ENCODE results near the gene RBM10.
"Not testable (repeated sequence)": the region's sequence is repeated elsewhere in the genome, so short reads cannot be mapped to it uniquely, and the experiment has no call there.

Gene RBM10

DNA sequence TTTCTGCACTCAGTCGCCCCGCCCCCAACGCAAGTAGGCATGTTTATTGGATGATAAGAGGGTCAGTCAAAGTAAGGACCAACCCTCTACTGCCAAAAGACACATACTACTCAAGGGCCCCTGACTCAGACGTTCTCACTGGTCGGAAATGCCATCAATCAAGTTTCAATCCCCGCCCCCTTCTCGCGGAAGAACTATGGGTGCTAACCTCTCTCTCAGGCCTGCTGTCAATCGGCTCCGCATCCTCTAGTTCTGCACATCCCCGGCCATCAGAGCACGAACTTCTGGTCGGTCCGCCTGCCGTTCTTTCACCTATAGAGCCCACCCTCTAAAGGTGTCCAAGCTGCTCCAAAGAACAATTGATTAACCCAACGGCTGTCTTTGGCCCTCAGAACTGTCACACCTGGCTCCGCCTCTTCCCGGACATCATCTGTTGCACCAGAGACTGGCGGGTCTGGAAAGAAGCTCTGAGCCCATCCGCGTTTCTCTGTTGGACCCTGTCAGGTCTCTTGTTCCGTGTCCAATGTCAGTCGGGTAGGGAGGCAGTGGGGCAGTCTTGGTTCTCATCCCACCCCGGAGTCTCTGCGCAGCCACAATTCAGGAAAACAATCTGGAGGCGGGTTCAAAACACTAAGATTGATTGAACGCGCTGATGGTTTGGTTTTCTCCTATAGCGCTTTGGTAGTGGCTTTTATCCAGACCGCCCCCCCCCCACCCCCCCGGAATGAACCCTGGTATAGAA is 15.7 kb upstream of the RBM10 start:
- Histone ChIP-seq H3K9me2 (replicated peaks; ENCODE audit: insufficient read depth, low read length) (no peaks in the 10 kb centered on the region), H3K9ac (ENCODE audit: low read length) (peak overlapping the region; percentile 66; the same call in 1 of the 2 replicates), H3K4me2 (ENCODE audit: low read depth, low read length) (peak overlapping the region; percentile 16; the same call in 1 of the 2 replicates), H4K20me1 (ENCODE audit: insufficient read depth, low read length) (no peaks in the 10 kb centered on the region), H2AFZ (ENCODE audit: low read length) (peak overlapping the region; percentile 90), H3K4me1 (ENCODE audit: low read length) (no peaks in the 10 kb centered on the region), H3K36me3 (replicated peaks; ENCODE audit: insufficient read depth, low read length) (no peaks in the 10 kb centered on the region), H3K27ac (ENCODE audit: low read length) (peak overlapping the region; percentile 50; the same call in 1 of the 2 replicates), H3K27me3 (replicated peaks; ENCODE audit: insufficient read depth, low read length) (no peaks in the 10 kb centered on the region), H3K4me3 (ENCODE audit: low read length) (peak overlapping the region; percentile 79), H3F3A (ENCODE audit: insufficient read depth, low read length) (no peaks in the 10 kb centered on the region), H3K79me2 (ENCODE audit: low read length) (no peaks in the 10 kb centered on the region), H3K9me3 (replicated peaks; ENCODE audit: insufficient read depth, low read length) (no peaks in the 10 kb centered on the region)
- DNase-seq, result peak; percentile 92
- TF ChIP-seq, protein P1, sequence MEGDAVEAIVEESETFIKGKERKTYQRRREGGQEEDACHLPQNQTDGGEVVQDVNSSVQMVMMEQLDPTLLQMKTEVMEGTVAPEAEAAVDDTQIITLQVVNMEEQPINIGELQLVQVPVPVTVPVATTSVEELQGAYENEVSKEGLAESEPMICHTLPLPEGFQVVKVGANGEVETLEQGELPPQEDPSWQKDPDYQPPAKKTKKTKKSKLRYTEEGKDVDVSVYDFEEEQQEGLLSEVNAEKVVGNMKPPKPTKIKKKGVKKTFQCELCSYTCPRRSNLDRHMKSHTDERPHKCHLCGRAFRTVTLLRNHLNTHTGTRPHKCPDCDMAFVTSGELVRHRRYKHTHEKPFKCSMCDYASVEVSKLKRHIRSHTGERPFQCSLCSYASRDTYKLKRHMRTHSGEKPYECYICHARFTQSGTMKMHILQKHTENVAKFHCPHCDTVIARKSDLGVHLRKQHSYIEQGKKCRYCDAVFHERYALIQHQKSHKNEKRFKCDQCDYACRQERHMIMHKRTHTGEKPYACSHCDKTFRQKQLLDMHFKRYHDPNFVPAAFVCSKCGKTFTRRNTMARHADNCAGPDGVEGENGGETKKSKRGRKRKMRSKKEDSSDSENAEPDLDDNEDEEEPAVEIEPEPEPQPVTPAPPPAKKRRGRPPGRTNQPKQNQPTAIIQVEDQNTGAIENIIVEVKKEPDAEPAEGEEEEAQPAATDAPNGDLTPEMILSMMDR (IDR thresholded peaks at IDR 0.05; ENCODE audit: low read length), result no peak
- TF ChIP-seq EZH2phosphoT487 (IDR thresholded peaks at IDR 0.05; ENCODE audit: low read length), result no peak
- no peak for TF ChIP-seq EZH2 (optimal IDR thresholded peaks at IDR 0.05; ENCODE audit: low read depth, low read length)

DNA sequence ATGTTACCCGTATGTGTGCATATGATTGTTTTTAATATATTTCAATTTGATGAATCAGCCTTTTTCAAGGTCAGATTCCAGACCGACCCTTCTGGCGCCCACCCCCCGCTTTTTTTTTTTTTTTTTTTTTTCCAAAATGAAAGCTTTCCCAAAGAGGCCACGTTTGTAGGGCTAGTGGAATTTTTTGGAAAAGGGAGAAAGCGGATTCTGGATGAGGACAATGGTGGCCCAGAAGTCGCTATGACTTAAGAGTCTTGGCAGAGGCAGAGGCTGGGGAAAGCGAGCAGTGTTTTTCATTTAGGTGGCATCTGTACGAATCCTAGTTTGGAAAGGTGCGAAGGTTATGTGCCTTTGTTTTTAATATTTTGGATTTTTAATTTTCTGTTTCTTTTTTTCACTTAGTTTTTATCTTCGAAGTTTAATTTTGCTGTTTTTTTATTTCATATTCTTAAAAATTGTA is 15.1 kb upstream of the RBM10 start:
- Histone ChIP-seq H3K4me1 (ENCODE audit: low read length) (no peaks in the 10 kb centered on the region), H3K9me3 (replicated peaks; ENCODE audit: insufficient read depth, low read length) (no peaks in the 10 kb centered on the region), H3F3A (ENCODE audit: insufficient read depth, low read length) (no peaks in the 10 kb centered on the region), H4K20me1 (ENCODE audit: insufficient read depth, low read length) (no peaks in the 10 kb centered on the region), H2AFZ (ENCODE audit: low read length) (no peak overlapping the region), H3K79me2 (ENCODE audit: low read length) (no peaks in the 10 kb centered on the region), H3K4me3 (ENCODE audit: low read length) (peak overlapping the region; percentile 79), H3K9ac (ENCODE audit: low read length) (no peak overlapping the region), H3K9me2 (replicated peaks; ENCODE audit: insufficient read depth, low read length) (no peaks in the 10 kb centered on the region), H3K4me2 (ENCODE audit: low read depth, low read length) (peak overlapping the region; percentile 32; the same call in 1 of the 2 replicates), H3K27ac (ENCODE audit: low read length) (no peak overlapping the region), H3K36me3 (replicated peaks; ENCODE audit: insufficient read depth, low read length) (no peaks in the 10 kb centered on the region), H3K27me3 (replicated peaks; ENCODE audit: insufficient read depth, low read length) (no peaks in the 10 kb centered on the region)
- DNase-seq, result no peak
- TF ChIP-seq, protein P1 (IDR thresholded peaks at IDR 0.05; ENCODE audit: low read length), result no peak
- TF ChIP-seq EZH2 (optimal IDR thresholded peaks at IDR 0.05; ENCODE audit: low read depth, low read length) (no peak), EZH2phosphoT487 (IDR thresholded peaks at IDR 0.05; ENCODE audit: low read length) (no peak)

DNA sequence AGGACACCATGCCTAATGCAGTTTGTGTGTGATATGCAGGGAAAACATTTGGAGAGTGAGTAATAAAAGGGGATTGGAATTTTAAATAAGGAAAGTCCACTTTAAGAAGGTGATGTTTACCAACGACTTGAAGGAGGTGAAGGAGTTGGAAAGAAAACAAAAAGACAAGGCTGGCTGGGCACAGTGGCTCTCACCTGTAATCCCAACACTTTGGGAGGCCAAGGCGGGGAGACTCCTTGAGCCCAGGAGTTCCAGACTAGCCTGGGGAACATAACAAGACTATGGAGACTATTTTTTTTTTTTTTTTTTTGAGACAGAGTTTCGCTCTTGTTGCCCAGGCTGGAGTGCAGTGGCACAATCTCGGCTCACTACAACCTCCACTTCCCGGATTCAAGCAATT is 11.5 kb upstream of the RBM10 start:
- no peaks in the 10 kb centered on the region for H3F3A ChIP-seq (ENCODE audit: insufficient read depth, low read length)
- H3K27ac ChIP-seq (ENCODE audit: low read length), result no peak overlapping the region
- no peaks in the 10 kb centered on the region for H3K79me2 ChIP-seq (ENCODE audit: low read length)
- no peak for TF ChIP-seq EZH2phosphoT487 (IDR thresholded peaks at IDR 0.05; ENCODE audit: low read length)
- TF ChIP-seq, protein P1 (IDR thresholded peaks at IDR 0.05; ENCODE audit: low read length), result no peak
- TF ChIP-seq EZH2 (optimal IDR thresholded peaks at IDR 0.05; ENCODE audit: low read depth, low read length), result no peak
- H4K20me1 ChIP-seq (ENCODE audit: insufficient read depth, low read length), result no peaks in the 10 kb centered on the region
- H2AFZ ChIP-seq (ENCODE audit: low read length), result no peak overlapping the region
- H3K4me1 ChIP-seq (ENCODE audit: low read length), result no peaks in the 10 kb centered on the region
- no peaks in the 10 kb centered on the region for H3K27me3 ChIP-seq (replicated peaks; ENCODE audit: insufficient read depth, low read length)
- no peak overlapping the region for H3K4me2 ChIP-seq (ENCODE audit: low read depth, low read length)
- no peak for DNase-seq
- no peak overlapping the region for H3K9ac ChIP-seq (ENCODE audit: low read length)
- no peaks in the 10 kb centered on the region for H3K9me2 ChIP-seq (replicated peaks; ENCODE audit: insufficient read depth, low read length)
- H3K4me3 ChIP-seq (ENCODE audit: low read length), result no peak overlapping the region
- H3K9me3 ChIP-seq (replicated peaks; ENCODE audit: insufficient read depth, low read length), result no peaks in the 10 kb centered on the region
- H3K36me3 ChIP-seq (replicated peaks; ENCODE audit: insufficient read depth, low read length), result no peaks in the 10 kb centered on the region

DNA sequence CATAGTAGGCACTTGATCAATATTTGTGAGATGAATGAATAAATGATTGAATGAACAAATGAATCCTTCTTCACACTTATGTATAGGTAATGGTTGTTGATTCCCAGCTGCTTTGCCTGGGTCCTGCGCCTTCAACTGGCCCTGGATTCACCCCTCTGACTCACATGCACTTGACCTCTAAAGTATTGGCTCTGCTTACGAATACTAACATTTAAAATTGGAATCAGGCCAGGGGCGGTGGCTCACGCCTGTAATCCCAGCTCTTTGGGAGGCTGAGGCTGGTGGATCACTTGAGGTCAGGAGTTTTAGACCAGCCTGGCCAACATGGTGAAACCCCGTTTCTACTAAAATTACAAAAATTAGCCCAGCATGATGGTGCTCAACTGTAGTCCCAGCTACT is 9.4 kb upstream of the RBM10 start:
- H3K27me3 ChIP-seq (replicated peaks; ENCODE audit: insufficient read depth, low read length); H3K4me3 ChIP-seq (ENCODE audit: low read length); H3K27ac ChIP-seq (ENCODE audit: low read length); H3K9me3 ChIP-seq (replicated peaks; ENCODE audit: insufficient read depth, low read length); H3K9me2 ChIP-seq (replicated peaks; ENCODE audit: insufficient read depth, low read length); H3K4me1 ChIP-seq (ENCODE audit: low read length); H2AFZ ChIP-seq (ENCODE audit: low read length); DNase-seq; H3K9ac ChIP-seq (ENCODE audit: low read length); H3K4me2 ChIP-seq (ENCODE audit: low read depth, low read length); H3K79me2 ChIP-seq (ENCODE audit: low read length); H3F3A ChIP-seq (ENCODE audit: insufficient read depth, low read length); H3K36me3 ChIP-seq (replicated peaks; ENCODE audit: insufficient read depth, low read length); H4K20me1 ChIP-seq (ENCODE audit: insufficient read depth, low read length): not testable (repeated sequence)

Measured in MM.1S (cell line).